SK-N-SH (cell line): ENCODE results near the gene WWC1. TPM values are rescaled to one million over a fixed set of nuclear protein-coding genes. Genes with fewer than 3 reads are reported as not detected.

Source experiments
- CTCF ChIA-PET: fragments of 300-600, 350-600 bp; formaldehyde crosslinking; extraction: SDS; loops from one replicate; lab custom pipeline; 2021; lab: Yijun Ruan, JAX
- POLR2A ChIA-PET: fragments of 350-600 bp; sonication (Branson Sonifier 250); formaldehyde crosslinking; extraction: SDS; loops from one replicate; lab custom pipeline; 2020; ENCODE audit warnings: antibody characterized with exemption, inconsistent platforms; lab: Yijun Ruan, JAX
- DNase-seq: peaks from one replicate; pipeline ENCODE4 v3.0.0; 2012
- H2AFZ ChIP-seq: fragments of 200-600 bp; sonication (generic); 2 replicates; pipeline ENCODE4 v1.8.1; 2016; ENCODE audit warnings: antibody characterized with exemption, mild to moderate bottlenecking, low read depth
- H3F3A ChIP-seq: fragments of 200-600 bp; sonication (generic); replicated peaks from 2 replicates; pipeline ENCODE3; 2016; ENCODE audit warnings: antibody characterized with exemption, mild to moderate bottlenecking; ENCODE audit not compliant: insufficient read depth
- H3K27ac ChIP-seq, 2 experiments: fragments of 200-500 bp in 1 of 2; fragments of 200-600 bp in 1 of 2; sonication (Bioruptor generic) in 1 of 2; sonication (generic), shearing (Covaris generic) in 1 of 2; 2 replicates each; pipeline versions ENCODE4 v1.5.1 to v1.6.1; 2014 to 2016; ENCODE audit warnings: low read depth in 2 of 2, inconsistent platforms in 1 of 2, low read length in 1 of 2, mild to moderate bottlenecking in 1 of 2, mixed read lengths in 1 of 2
- H3K27me3 ChIP-seq: fragments of 200-600 bp; sonication (generic), shearing (Covaris generic); 2 replicates; pipeline ENCODE4 v1.6.1; 2016; ENCODE audit warnings: mixed run types; ENCODE audit not compliant: insufficient read depth
- H3K36me3 ChIP-seq, 2 experiments: fragments of 200-500 bp in 1 of 2; fragments of 200-600 bp in 1 of 2; sonication (Bioruptor generic) in 1 of 2; sonication (generic) in 1 of 2; replicated peaks in 1 of 2; 2 replicates each; pipeline versions ENCODE3 to v1.5.1; 2014 to 2016; ENCODE audit warnings: low read length in 1 of 2, mild to moderate bottlenecking in 1 of 2; ENCODE audit not compliant: insufficient read depth in 2 of 2, control insufficient read depth in 1 of 2
- H3K4me1 ChIP-seq, 2 experiments: fragments of 200-500 bp in 1 of 2; fragments of 200-600 bp in 1 of 2; sonication (Bioruptor generic) in 1 of 2; sonication (generic), shearing (Covaris generic) in 1 of 2; 2 replicates each; pipeline versions ENCODE4 v1.5.1 to v1.6.1; 2014 to 2016; ENCODE audit warnings: low read depth in 1 of 2, low read length in 1 of 2, mixed run types in 1 of 2; ENCODE audit not compliant: insufficient read depth in 2 of 2, control insufficient read depth in 1 of 2
- H3K4me2 ChIP-seq: fragments of 200-600 bp; sonication (generic), shearing (Covaris generic); 2 replicates; pipeline ENCODE4 v1.6.1; 2017; ENCODE audit warnings: mixed run types
- H3K4me3 ChIP-seq, 2 experiments: fragments of 200-500 bp in 1 of 2; fragments of 200-600 bp in 1 of 2; sonication (Bioruptor generic) in 1 of 2; sonication (generic), shearing (Covaris generic) in 1 of 2; 2 replicates each; pipeline versions ENCODE4 v1.5.1 to v1.8.1; 2014 to 2016; ENCODE audit warnings: low read depth in 2 of 2, inconsistent platforms in 1 of 2, low read length in 1 of 2, mild to moderate bottlenecking in 1 of 2, mixed read lengths in 1 of 2, moderate library complexity in 1 of 2
- H3K79me2 ChIP-seq: fragments of 200-600 bp; sonication (generic); 2 replicates; pipeline ENCODE4 v1.8.1; 2017; ENCODE audit warnings: mild to moderate bottlenecking; ENCODE audit not compliant: insufficient read depth
- H3K9ac ChIP-seq: fragments of 200-600 bp; sonication (generic); 2 replicates; pipeline ENCODE4 v1.6.1; 2017; ENCODE audit warnings: mixed run types
- H3K9me2 ChIP-seq: fragments of 200-600 bp; sonication (generic); 2 replicates; pipeline ENCODE4 v1.6.1; 2017; ENCODE audit warnings: mixed run types
- H3K9me3 ChIP-seq: fragments of 200-600 bp; sonication (generic); 2 replicates; pipeline ENCODE4 v1.6.1; 2017; ENCODE audit warnings: mixed run types, mild to moderate bottlenecking, moderate library complexity
- H4K20me1 ChIP-seq: fragments of 200-600 bp; sonication (generic); 2 replicates; pipeline ENCODE4 v1.6.1; 2017; ENCODE audit warnings: mild to moderate bottlenecking, mixed run types; ENCODE audit not compliant: insufficient read depth
- ELF1 ChIP-seq: IDR thresholded peaks from 2 replicates; pipeline ENCODE4 v1.4.0; 2012
- FOXM1 ChIP-seq: IDR thresholded peaks from 2 replicates; pipeline ENCODE4 v1.4.0; 2012; ENCODE audit warnings: low read depth, mild to moderate bottlenecking
- GABPA ChIP-seq: IDR thresholded peaks from 2 replicates; pipeline ENCODE4 v1.4.0; 2012; ENCODE audit warnings: low read depth, mild to moderate bottlenecking
- GATA2 ChIP-seq: sonication (generic); formaldehyde crosslinking; IDR thresholded peaks from 2 replicates; pipeline ENCODE4 v1.5.0; 2020; ENCODE audit warnings: mild to moderate bottlenecking, missing genetic modification reagents
- MEF2A ChIP-seq: IDR thresholded peaks from 2 replicates; pipeline ENCODE4 v1.4.0; 2012; ENCODE audit warnings: low read depth, borderline replicate concordance
- NRF1 ChIP-seq: IDR thresholded peaks from 2 replicates; pipeline ENCODE4 v1.6.1; 2012; ENCODE audit warnings: low read depth, mild to moderate bottlenecking, low read length
- PBX3 ChIP-seq: IDR thresholded peaks from 2 replicates; pipeline ENCODE4; 2012
- POLR2AphosphoS5 ChIP-seq: IDR thresholded peaks from 2 replicates; pipeline ENCODE4 v1.6.1; 2012; ENCODE audit warnings: low read depth, low read length
- RAD21 ChIP-seq: IDR thresholded peaks from 2 replicates; pipeline ENCODE4 v1.6.1; 2012; ENCODE audit warnings: mild to moderate bottlenecking, low read length
- RFX5 ChIP-seq: IDR thresholded peaks from 2 replicates; pipeline ENCODE4 v1.6.1; 2012; ENCODE audit warnings: mild to moderate bottlenecking, improper control_type of control experiment, low read length
- RXRA ChIP-seq: IDR thresholded peaks from 2 replicates; pipeline ENCODE4 v1.4.0; 2012; ENCODE audit warnings: low read depth, mild to moderate bottlenecking, borderline replicate concordance
- SIN3A ChIP-seq: IDR thresholded peaks from 2 replicates; pipeline ENCODE4 v1.6.1; 2012; ENCODE audit warnings: low read depth, mild to moderate bottlenecking, low read length, moderate library complexity, borderline replicate concordance
- SMC3 ChIP-seq: IDR thresholded peaks from 2 replicates; pipeline ENCODE4 v1.6.1; 2012; ENCODE audit warnings: low read depth, low read length, improper control_type of control experiment
- TCF12 ChIP-seq: IDR thresholded peaks from 2 replicates; pipeline ENCODE4 v1.4.0; 2012
- YY1 ChIP-seq: IDR thresholded peaks from 2 replicates; pipeline ENCODE4 v1.4.0; 2012; ENCODE audit warnings: low read depth, mild to moderate bottlenecking
- WGBS: methylation state at CpG from one replicate; pipeline ENCODE4 v1.1.6; 2017; ENCODE audit warnings: low lambda C conversion rate; 5-methylcytosine and 5-hydroxymethylcytosine counted together
- polyA plus RNA-seq, 3 experiments: library from polyadenylated mRNA; depleted of rRNA; stranded (reverse); fragments of >200 nt; gene quantifications; 2 replicates each; pipeline ENCODE4 v1.2.3, GENCODE V29; 2012
- TF ChIP-seq, protein P1 (sequence below): IDR thresholded peaks from 2 replicates; pipeline ENCODE4 v1.4.0; 2012; ENCODE audit warnings: low read depth, borderline replicate concordance
- TF ChIP-seq, protein P2 (sequence below): IDR thresholded peaks from 2 replicates; pipeline ENCODE4 v1.6.1; 2012; ENCODE audit warnings: mild to moderate bottlenecking, low read depth, low read length, moderate library complexity

Gene WWC1
- polyA plus RNA-seq, 1 of the 3 experiments (the other 2 are of a cell fraction), result 16.9 TPM

DNA sequence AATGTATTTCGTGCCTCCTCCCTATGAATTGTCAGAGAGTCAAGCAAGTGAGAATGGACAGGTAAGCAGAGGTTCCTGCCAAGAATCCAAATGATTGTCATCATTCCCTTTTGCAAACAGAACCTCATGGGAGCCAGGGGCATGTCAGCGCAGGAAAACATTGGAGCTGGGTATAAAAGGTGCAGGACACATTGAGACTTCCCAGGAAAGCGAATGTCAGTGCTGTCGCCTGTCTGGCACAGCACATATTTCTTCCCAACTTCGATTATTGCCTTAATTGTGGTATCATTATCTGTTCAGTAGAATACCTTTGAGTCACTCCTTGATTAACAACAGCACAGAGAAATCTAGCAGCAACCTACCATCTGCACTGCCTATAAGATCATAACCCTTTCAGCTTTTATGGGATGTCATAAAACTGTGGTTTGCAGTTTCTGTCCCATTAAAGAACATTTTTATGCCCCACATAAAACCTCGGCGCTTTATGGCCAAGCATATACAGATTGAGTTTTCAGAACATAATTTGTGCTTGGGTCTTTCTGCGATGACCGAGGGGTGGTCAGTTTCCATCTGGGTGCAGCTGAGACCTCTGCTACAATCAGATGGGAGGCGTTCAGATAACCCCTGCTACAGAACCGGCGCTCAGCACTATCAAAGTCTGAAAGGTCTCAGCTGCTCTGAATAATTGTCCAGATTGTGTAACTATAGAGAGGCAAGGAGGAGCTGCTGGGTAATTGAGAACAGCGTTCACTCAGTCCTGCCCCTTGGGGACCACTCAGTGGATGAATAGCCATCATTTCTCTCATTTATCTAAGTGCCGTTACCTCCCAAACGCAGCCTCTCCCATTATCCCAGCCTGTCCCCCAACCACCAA lies 30.9 kb upstream of the WWC1 start:
- no peaks in the 10 kb centered on the region for H3K27me3 ChIP-seq

GRCh38 chr5:168261227-168261571 lies 30.2 kb upstream of the WWC1 start:
- H3K27me3 ChIP-seq, result no peaks in the 10 kb centered on the region
- H3K27ac ChIP-seq, result no peak overlapping the region
- no peak overlapping the region for H2AFZ ChIP-seq
- no peaks in the 10 kb centered on the region for H3F3A ChIP-seq
- TF ChIP-seq FOXM1, result no peak
- TF ChIP-seq, protein P1, sequence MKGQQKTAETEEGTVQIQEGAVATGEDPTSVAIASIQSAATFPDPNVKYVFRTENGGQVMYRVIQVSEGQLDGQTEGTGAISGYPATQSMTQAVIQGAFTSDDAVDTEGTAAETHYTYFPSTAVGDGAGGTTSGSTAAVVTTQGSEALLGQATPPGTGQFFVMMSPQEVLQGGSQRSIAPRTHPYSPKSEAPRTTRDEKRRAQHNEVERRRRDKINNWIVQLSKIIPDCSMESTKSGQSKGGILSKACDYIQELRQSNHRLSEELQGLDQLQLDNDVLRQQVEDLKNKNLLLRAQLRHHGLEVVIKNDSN, result no peak
- no peak for TF ChIP-seq SIN3A
- TF ChIP-seq PBX3, result no peak
- TF ChIP-seq, protein P2, sequence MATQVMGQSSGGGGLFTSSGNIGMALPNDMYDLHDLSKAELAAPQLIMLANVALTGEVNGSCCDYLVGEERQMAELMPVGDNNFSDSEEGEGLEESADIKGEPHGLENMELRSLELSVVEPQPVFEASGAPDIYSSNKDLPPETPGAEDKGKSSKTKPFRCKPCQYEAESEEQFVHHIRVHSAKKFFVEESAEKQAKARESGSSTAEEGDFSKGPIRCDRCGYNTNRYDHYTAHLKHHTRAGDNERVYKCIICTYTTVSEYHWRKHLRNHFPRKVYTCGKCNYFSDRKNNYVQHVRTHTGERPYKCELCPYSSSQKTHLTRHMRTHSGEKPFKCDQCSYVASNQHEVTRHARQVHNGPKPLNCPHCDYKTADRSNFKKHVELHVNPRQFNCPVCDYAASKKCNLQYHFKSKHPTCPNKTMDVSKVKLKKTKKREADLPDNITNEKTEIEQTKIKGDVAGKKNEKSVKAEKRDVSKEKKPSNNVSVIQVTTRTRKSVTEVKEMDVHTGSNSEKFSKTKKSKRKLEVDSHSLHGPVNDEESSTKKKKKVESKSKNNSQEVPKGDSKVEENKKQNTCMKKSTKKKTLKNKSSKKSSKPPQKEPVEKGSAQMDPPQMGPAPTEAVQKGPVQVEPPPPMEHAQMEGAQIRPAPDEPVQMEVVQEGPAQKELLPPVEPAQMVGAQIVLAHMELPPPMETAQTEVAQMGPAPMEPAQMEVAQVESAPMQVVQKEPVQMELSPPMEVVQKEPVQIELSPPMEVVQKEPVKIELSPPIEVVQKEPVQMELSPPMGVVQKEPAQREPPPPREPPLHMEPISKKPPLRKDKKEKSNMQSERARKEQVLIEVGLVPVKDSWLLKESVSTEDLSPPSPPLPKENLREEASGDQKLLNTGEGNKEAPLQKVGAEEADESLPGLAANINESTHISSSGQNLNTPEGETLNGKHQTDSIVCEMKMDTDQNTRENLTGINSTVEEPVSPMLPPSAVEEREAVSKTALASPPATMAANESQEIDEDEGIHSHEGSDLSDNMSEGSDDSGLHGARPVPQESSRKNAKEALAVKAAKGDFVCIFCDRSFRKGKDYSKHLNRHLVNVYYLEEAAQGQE, result no peak
- no peak for TF ChIP-seq MEF2A
- no peak for TF ChIP-seq POLR2AphosphoS5
- no peak for TF ChIP-seq GABPA
- TF ChIP-seq RFX5, result no peak
- no peak for TF ChIP-seq NRF1
- DNase-seq, result no peak
- ChIA-PET CTCF (no interaction called here), POLR2A (no interaction called here)
- H3K4me1 ChIP-seq, result no peaks in the 10 kb centered on the region; a peak in 1 of 4 replicates
- H3K36me3 ChIP-seq, result no peaks in the 10 kb centered on the region
- H3K79me2 ChIP-seq, result no peaks in the 10 kb centered on the region
- 55% methylated on average over 3 of the region's 3 CpGs for WGBS
- no peak overlapping the region for H3K4me3 ChIP-seq
- no peak overlapping the region for H3K4me2 ChIP-seq
- no peaks in the 10 kb centered on the region for H3K9me3 ChIP-seq
- H4K20me1 ChIP-seq, result no peaks in the 10 kb centered on the region
- no peaks in the 10 kb centered on the region for H3K9me2 ChIP-seq
- H3K9ac ChIP-seq, result no peak overlapping the region

More for the DNA sequence above, 30.9 kb upstream of the WWC1 start:
- Histone ChIP-seq H3F3A (no peaks in the 10 kb centered on the region), H3K36me3 (no peaks in the 10 kb centered on the region), H3K4me1 (no peaks in the 10 kb centered on the region), H3K9ac (no peak overlapping the region), H3K9me3 (no peaks in the 10 kb centered on the region), H4K20me1 (no peaks in the 10 kb centered on the region), H3K4me3 (no peak overlapping the region), H3K79me2 (no peaks in the 10 kb centered on the region), H3K9me2 (no peaks in the 10 kb centered on the region), H3K27ac (no peak overlapping the region), H2AFZ (no peak overlapping the region), H3K4me2 (no peak overlapping the region)
- TF ChIP-seq TCF12 (no peak), ELF1 (no peak), PBX3 (no peak), RAD21 (no peak), SMC3 (no peak), RXRA (no peak), RFX5 (no peak), MEF2A (no peak), GATA2 (CRISPR knock-in tag) (no peak), YY1 (no peak), FOXM1 (no peak)
- ChIA-PET POLR2A (no interaction called here), CTCF (interaction anchor here (0.5 to 1.3 kb wide), 3 partner anchors 8 to 532 kb away, joined by 3 read pairs; no protein-coding TSS in a partner anchor)
- DNase-seq, result no peak
- 75% methylated on average over 15 of the region's 15 CpGs for WGBS
